ENCODE results near the gene SRRD. TPM values are rescaled to one million over a fixed set of nuclear protein-coding genes. Genes with fewer than 3 reads are reported as not detected.
"Not testable (repeated sequence)": the region's sequence is repeated elsewhere in the genome, so short reads cannot be mapped to it uniquely, and the experiment has no call there.

SRRD gene
- total and polyA plus RNA-seq, 2 donors from 2014 or later, result 20.3 to 22.8 TPM

DNA sequence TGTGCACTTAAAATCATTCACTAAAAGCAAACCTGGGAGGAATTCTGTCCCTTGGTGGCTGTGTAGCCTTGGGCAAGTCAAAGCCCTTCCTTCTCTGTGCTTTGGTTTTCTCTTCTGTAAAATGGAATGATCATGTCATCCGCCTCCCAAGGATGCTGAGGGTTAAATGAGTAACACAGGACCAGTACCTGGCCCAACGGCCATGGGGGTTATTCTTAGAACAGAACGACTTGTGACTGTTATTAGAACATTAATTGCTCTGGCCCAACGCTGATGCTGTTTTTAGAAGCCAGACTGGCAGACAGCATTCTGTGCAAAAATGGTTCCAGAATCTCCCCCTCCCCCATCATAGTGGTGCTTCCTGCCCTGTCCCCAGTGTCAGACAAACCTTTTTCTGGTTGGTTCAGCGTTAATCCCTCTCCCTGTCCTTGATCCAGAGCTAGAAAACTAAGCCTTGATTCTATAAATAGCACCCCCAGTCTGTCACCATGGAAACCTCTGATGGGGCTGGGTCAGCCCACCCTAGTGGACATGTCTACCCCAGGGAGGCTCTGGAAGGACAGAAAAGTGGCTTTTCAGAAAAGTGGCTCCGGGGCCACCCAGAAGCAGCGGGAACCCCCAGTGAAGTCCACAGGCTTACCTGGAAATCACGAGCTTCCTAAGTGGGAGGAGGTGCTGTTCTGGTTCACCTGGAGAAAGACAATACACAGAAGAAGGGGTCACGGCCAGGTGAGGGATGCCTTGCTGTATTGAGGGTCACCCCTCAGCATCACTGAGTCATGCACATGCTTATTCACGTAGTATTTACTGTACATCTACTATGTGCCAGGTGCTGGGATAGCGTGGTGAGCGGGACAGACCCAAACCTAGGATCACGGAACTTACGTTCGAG is 44.1 kb downstream of the SRRD start:
- Histone ChIP-seq H3K27ac (ENCODE audit: low read depth in 2 of 2, low read length in 2 of 2) (no peak overlapping the region), H3K4me1 (ENCODE audit: control insufficient read depth in 2 of 3, insufficient read depth in 2 of 3, low read depth in 1 of 3, low read length in 3 of 3) (peaks cover 0 to 5% (median 0%) of the 10 kb centered on the region in 3 donors), H3K9ac (ENCODE audit: low read length in 3 of 3) (no peak overlapping the region), H3K36me3 (ENCODE audit: control insufficient read depth in 2 of 3, insufficient read depth in 3 of 3, low read length in 3 of 3) (peaks cover 0 to 3% (median 0%) of the 10 kb centered on the region in 3 donors), H3K27me3 (ENCODE audit: control insufficient read depth, insufficient read depth, low read length) (no peaks in the 10 kb centered on the region), H3K9me3 (ENCODE audit: control insufficient read depth in 2 of 3, insufficient read depth in 1 of 3, low read length in 3 of 3) (no peaks in the 10 kb centered on the region), H3K4me3 (ENCODE audit: low read length in 3 of 3) (no peak overlapping the region)
- TF ChIP-seq, protein P1, sequence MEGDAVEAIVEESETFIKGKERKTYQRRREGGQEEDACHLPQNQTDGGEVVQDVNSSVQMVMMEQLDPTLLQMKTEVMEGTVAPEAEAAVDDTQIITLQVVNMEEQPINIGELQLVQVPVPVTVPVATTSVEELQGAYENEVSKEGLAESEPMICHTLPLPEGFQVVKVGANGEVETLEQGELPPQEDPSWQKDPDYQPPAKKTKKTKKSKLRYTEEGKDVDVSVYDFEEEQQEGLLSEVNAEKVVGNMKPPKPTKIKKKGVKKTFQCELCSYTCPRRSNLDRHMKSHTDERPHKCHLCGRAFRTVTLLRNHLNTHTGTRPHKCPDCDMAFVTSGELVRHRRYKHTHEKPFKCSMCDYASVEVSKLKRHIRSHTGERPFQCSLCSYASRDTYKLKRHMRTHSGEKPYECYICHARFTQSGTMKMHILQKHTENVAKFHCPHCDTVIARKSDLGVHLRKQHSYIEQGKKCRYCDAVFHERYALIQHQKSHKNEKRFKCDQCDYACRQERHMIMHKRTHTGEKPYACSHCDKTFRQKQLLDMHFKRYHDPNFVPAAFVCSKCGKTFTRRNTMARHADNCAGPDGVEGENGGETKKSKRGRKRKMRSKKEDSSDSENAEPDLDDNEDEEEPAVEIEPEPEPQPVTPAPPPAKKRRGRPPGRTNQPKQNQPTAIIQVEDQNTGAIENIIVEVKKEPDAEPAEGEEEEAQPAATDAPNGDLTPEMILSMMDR (IDR thresholded peaks at IDR 0.05; ENCODE audit: borderline replicate concordance, extremely low read depth, insufficient read depth), result no peak
- FAIRE-seq (no peak), DNase-seq (no peak)
- intact Hi-C loops (cut with DNase I), result no loop called here

DNA sequence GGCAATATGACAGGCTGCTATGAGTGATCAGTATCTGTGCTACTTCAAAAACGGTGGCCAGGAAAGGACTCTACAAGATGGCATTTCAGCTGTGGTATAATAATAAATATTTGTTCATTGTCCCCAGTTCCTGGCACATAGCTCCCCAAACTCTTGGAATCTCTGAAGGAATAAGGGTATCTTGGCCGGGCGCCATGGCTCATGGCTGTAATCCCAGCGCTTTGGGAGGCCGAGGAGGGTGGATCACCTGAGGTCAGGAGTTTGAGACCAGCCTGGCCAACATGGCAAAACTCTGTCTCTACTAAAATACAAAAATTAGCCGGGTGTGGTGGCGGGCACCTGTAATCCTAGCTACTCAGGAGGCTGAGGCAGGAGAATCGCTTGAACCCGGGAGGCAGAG is 44.8 kb downstream of the SRRD start:
- H3K27me3 ChIP-seq (ENCODE audit: control insufficient read depth, insufficient read depth, low read length); intact Hi-C loops (cut with DNase I); H3K27ac ChIP-seq (ENCODE audit: low read depth in 2 of 2, low read length in 2 of 2); DNase-seq; H3K4me3 ChIP-seq (ENCODE audit: low read length in 3 of 3); FAIRE-seq; H3K36me3 ChIP-seq (ENCODE audit: control insufficient read depth in 2 of 3, insufficient read depth in 3 of 3, low read length in 3 of 3); H3K4me1 ChIP-seq (ENCODE audit: control insufficient read depth in 2 of 3, insufficient read depth in 2 of 3, low read depth in 1 of 3, low read length in 3 of 3); H3K9ac ChIP-seq (ENCODE audit: low read length in 3 of 3); H3K9me3 ChIP-seq (ENCODE audit: control insufficient read depth in 2 of 3, insufficient read depth in 1 of 3, low read length in 3 of 3): not testable (repeated sequence)

DNA sequence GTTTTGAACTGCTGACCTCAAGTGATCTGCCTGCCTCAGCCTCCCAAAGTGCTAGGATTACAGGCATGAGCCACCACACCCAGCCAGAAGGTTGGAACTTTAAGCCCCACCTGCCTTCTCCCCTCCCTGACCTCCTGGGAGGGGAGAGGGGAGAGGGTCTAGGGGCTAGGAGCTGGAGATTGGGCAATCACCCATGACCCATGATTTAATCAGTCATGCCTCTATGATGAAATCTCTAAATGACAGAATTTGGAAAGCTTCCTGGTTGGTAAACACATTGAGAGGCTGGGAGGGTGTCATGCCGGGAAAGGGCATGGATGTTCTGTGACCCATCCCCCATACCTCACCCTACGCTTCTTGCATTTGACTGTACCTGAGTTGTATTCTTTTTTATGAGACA is 45.7 kb downstream of the SRRD start:
- intact Hi-C loops (cut with DNase I), result no loop called here
- H3K27me3 ChIP-seq (ENCODE audit: control insufficient read depth, insufficient read depth, low read length), result no peaks in the 10 kb centered on the region
- DNase-seq (no peak), FAIRE-seq (no peak)
- no peak overlapping the region for H3K4me3 ChIP-seq (ENCODE audit: low read length in 3 of 3)
- H3K9me3 ChIP-seq (ENCODE audit: control insufficient read depth in 2 of 3, insufficient read depth in 1 of 3, low read length in 3 of 3), result no peaks in the 10 kb centered on the region
- TF ChIP-seq, protein P1 (IDR thresholded peaks at IDR 0.05; ENCODE audit: borderline replicate concordance, extremely low read depth, insufficient read depth), result no peak
- peaks cover 0 to 3% (median 0%) of the 10 kb centered on the region in 3 donors for H3K36me3 ChIP-seq (ENCODE audit: control insufficient read depth in 2 of 3, insufficient read depth in 3 of 3, low read length in 3 of 3)
- peaks cover 0 to 5% (median 0%) of the 10 kb centered on the region in 3 donors for H3K4me1 ChIP-seq (ENCODE audit: control insufficient read depth in 2 of 3, insufficient read depth in 2 of 3, low read depth in 1 of 3, low read length in 3 of 3)
- no peak overlapping the region for H3K9ac ChIP-seq (ENCODE audit: low read length in 3 of 3)
- no peak overlapping the region for H3K27ac ChIP-seq (ENCODE audit: low read depth in 2 of 2, low read length in 2 of 2)

DNA sequence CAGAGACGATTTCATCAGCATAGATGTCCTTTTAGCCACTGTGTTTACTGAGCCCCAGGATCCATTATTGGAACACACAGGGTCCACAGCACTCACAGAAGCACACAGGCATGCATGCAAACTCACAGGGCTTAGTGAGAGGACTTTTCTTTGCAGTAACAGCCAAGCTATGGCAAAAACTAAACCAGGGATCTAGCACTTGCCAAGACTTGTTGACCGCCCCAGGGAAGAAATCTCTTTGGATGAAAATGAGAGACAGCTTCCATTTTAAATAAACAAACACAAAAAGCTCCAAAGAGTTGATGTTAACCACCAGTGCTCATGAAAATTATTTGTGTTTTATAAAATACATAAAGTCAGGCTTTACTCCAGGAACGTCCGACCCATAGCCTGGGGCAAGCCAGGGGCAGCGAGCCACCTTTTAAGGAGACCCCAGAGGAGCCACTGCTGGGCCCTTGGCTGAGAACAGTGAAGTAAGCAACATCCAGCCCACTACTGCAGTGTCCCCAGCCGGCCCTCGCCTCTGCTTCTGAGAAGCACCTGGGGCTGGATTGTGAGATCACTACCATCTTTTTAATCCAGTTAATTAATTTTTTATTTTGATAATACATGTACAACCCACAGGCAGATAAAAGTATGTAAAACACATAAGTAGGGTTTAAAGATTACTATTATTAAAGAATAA is 50.6 kb downstream of the SRRD start:
- Histone ChIP-seq H3K36me3 (ENCODE audit: control insufficient read depth in 2 of 3, insufficient read depth in 3 of 3, low read length in 3 of 3) (peaks cover 0 to 8% (median 3%) of the 10 kb centered on the region in 3 donors), H3K4me3 (ENCODE audit: low read length in 3 of 3) (no peak overlapping the region), H3K27ac (ENCODE audit: low read depth in 2 of 2, low read length in 2 of 2) (no peak overlapping the region), H3K9me3 (ENCODE audit: control insufficient read depth in 2 of 3, insufficient read depth in 1 of 3, low read length in 3 of 3) (no peaks in the 10 kb centered on the region), H3K9ac (ENCODE audit: low read length in 3 of 3) (no peak overlapping the region), H3K4me1 (ENCODE audit: control insufficient read depth in 2 of 3, insufficient read depth in 2 of 3, low read depth in 1 of 3, low read length in 3 of 3) (no peaks in the 10 kb centered on the region), H3K27me3 (ENCODE audit: control insufficient read depth, insufficient read depth, low read length) (no peaks in the 10 kb centered on the region)
- DNase-seq, result no peak
- TF ChIP-seq, protein P1 (IDR thresholded peaks at IDR 0.05; ENCODE audit: borderline replicate concordance, extremely low read depth, insufficient read depth), result no peak
- FAIRE-seq, result no peak
- intact Hi-C loops (cut with DNase I), result no loop called here

All from kidney (tissue), 14 donors.